GM19239 (cell line): ENCODE results near the gene CWC25.

Source experiments
- DNase-seq: peaks from one replicate; pipeline ENCODE4 v3.0.0; 2011; ENCODE audit warnings: low spot score; ENCODE audit not compliant: insufficient read length
- FAIRE-seq: peaks from 2 replicates; lab custom pipeline; 2011; peaks lifted over from hg19 to GRCh38; lab: Jason Lieb, UNC

CWC25 gene

DNA sequence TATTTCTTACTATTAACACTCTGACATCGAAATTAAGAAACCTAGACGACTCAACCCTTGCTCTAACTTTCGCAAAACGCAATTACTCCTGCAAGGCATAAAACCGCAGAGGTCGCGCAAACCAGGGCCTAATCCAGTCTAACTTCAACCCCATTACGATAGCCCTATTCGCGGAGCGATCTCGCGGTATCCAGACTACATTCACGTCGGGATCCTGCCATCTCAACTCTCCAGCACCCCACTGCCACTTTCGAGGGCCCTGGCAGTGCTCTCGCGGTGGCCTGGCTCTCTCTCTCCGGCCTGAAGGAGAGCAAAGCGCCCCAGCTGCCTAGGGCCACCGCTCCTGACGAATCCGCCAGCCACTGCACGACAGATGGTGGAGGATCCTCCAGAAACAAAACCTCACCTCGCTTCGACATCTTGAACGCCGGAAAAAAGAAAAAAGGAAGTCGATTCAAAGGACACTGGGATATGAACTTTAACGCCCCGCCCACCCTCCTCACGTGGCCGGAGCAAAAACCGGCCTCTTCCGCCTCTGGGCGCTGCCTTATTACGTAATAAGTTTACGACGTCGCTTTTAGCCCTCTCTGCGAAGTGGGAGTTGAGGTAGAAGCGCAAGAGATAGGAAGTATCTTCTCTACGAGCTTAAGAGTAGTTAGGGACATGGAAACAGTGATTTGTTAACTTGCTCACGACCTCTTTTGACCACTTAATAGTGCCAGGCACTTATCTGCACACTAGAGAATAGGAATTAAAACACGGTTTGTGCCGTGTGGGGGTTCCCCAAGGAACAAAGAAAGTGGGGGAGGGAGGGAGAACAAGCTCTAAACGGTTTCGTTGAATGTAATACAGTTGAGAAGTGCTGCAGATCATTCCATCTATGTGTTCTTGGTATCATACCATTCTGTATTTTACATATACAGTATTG, 28.4 kb upstream of the CWC25 start, which contains the start of gene RPL23:
TSS of gene RPL23 (minus strand) at position 430 of the 928 bp plus-strand sequence. CDS start at position 419, 11 bp downstream.
- FAIRE-seq (peak; percentile 96), DNase-seq (peak; percentile 78)

GRCh38 chr17:38852771-38853291, 27.7 kb upstream of the CWC25 start:
- FAIRE-seq (peak; percentile 55), DNase-seq (no peak)

- FAIRE-seq (no peak), DNase-seq (no peak)
Measured at GRCh38 chr17:38851434-38851833, 26.3 kb upstream of the CWC25 start.

DNA sequence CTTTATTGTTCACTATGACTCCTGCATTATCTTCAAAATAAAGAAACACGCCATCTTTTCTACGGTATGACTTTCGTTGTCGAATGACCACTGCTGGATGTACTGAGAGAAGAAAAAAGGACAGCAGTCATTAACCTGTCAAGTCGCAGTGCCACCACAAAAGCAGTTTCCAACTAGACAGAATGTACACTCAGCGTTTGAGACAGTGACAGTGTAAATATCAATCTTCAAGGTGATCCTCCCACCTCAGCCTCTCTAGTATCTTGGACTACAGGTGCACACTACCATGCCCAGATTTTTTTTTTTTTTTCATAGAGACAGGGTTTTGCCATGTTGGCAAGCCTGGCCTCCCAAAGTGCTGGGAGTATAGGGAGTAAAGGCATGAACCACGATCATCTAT, 25.3 kb upstream of the CWC25 start:
- no peak for DNase-seq
- no peak for FAIRE-seq

GRCh38 chr17:38848939-38849605, 24.0 kb upstream of the CWC25 start:
- DNase-seq, result no peak
- no peak for FAIRE-seq

DNA sequence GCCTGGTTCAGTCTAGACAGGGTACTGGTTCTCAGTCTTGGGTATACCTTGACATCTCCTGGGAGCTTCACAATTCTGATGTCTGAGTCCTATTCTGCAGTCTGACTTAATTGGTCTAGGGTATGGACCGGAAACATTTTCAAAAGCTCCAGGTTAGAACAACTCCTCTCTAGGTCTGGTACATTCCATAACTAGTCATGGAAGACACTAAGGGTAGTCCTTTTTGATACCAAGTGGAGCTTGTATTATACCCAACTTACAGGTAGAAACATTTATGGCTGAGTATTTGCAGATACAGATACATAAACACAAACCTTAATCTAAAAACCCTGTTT, 23.4 kb upstream of the CWC25 start:
- FAIRE-seq (no peak), DNase-seq (no peak)

GRCh38 chr17:38844261-38844757, 19.2 kb upstream of the CWC25 start:
- DNase-seq (no peak), FAIRE-seq (no peak)

DNA sequence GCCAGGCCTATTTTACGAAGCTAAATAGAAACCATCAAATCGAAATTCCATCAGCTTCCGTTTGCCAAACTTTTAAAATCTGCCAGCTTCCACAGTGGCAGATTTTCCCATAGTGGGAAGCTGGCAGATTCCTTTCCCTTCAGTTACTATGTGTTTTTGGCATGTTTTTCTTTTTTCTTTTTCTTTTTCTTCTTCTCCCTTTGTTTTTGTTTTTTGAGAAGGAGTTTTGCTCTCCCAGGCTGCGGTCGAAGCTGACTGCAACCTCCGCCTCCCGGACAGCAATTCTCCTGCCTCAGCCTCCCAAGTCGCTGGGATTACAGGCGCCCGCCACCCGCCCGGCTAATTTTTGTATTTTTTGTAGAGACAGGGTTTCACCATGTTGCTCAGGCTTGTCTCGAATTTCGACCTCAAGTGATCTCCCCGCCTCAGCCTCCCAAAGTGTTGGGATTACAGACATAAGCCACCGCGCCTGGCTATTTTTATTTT, 684 bp upstream of the CWC25 start:
- FAIRE-seq (no peak), DNase-seq (no peak)

GRCh38 chr17:38815576-38816193, 9.4 kb downstream of the CWC25 start:
- FAIRE-seq, result no peak

GRCh38 chr17:38809828-38810227, 15.3 kb downstream of the CWC25 start:
- DNase-seq, result no peak
- no peak for FAIRE-seq

More at GRCh38 chr17:38815576-38816193, 9.4 kb downstream of the CWC25 start:
- no peak for DNase-seq

- no peak for DNase-seq
- FAIRE-seq, result no peak
Measured at GRCh38 chr17:38800237-38800760, 24.8 kb downstream of the CWC25 start.

DNA sequence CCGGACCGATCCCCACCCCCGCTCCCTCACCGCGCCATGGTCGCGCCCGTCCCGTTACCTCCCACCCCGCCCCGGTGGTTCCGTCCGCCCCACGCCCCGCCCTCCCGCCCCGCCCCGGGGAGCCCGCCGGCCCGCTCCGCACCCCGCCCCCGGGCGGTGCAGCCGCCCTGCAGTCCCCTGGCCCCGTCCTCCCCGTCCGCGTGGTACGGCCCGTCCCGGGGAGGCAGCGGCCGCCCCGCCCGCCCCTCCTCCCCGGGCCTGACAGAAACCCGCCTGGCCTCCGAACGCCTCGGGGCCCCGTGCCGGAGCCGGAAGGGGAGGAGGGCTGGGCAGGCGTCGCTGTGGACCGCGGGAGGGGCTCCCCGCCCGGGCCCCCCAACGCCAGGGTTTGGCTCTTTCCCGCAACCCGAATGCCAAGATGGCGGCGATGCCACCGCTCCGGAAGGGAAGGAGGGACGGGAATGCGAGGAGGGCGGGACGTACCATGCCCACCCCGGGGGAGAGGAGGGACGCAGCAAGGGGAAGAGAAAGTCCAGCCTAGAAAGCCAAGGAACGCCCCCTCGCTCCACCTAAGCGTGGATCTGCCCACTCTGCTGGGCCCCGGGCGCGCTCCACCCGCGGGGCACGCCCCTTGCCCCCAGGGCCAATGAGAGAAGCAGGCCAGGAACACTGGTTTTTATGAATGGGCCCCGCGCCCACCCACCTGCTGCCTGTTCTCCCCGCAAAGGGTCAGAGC, 25.5 kb downstream of the CWC25 start, which contains the start of gene PIP4K2B:
TSS of gene PIP4K2B (minus strand) at position 56 of the 736 bp plus-strand sequence. CDS start 132 bp downstream, outside the sequence.
- DNase-seq (peak; percentile 96), FAIRE-seq (no peak)

DNA sequence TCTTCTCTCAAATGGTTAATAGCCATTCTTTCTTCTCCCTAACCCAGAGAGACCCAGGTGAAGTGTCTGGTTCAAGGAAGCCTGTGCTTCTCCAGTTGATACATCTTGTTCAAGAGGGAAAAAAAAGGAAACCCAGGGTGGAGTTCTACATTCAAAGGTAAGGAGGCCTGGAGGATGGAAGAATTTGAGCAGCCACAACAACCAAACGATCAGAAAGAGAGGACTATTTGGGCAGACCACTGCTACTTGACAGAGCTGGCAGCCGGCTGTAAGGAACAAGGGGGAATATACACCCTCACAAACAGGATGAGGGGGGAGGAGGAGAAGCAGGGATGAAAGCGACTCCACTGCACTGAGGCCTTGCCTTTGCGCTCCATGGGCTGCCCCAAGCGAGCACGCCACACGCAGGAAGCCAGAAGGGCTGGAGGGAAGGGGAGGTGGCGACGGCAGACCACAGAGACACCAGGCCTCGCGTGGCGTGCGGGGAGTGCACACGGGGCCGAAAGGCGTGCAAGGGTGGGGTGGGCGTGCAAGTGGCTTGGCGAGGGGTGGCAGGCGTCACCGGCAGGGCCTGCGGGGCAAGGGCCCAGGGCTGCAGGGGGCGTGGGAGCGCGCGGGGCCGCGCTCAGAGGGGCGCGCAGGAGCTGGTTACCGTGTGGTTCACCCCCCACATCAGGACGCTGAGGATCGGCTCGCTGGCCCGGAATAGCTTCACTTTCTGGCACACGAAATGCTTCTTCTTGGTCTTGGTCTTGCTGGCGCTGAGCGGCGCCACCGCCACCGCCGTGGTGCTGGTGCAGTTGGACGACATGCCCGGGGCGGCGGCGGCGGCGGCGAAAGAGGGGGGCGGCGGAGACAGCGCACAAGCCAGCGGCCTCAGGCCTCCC, 26.3 kb downstream of the CWC25 start:
- peak; percentile 46 for DNase-seq

DNA sequence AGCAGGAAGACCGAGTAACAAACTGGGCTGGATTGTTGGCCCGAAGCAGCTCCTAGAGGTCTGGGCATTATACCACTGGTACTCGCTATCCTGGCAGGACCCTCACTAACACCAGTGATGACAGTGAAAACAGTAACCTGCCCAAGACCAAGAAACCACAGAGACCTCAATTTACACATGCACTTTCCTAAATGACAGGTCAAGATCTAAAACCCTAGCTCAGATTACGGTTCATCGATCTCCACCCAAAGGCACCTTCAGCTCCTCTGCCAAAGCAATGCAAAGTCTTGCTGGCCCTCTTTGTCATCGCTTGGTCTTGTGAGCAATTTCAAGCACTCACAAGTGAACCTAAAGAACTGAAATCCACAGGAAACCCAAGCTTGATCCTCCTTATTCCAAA, 27.3 kb downstream of the CWC25 start:
- DNase-seq (no peak), FAIRE-seq (no peak)

More for the DNA sequence above, 26.3 kb downstream of the CWC25 start:
- FAIRE-seq, result no peak

GRCh38 chr17:38797158-38797490, 28.0 kb downstream of the CWC25 start:
- DNase-seq, result no peak
- FAIRE-seq, result no peak

- DNase-seq (no peak), FAIRE-seq (no peak)
Measured at GRCh38 chr17:38796451-38797157, 28.5 kb downstream of the CWC25 start.

DNA sequence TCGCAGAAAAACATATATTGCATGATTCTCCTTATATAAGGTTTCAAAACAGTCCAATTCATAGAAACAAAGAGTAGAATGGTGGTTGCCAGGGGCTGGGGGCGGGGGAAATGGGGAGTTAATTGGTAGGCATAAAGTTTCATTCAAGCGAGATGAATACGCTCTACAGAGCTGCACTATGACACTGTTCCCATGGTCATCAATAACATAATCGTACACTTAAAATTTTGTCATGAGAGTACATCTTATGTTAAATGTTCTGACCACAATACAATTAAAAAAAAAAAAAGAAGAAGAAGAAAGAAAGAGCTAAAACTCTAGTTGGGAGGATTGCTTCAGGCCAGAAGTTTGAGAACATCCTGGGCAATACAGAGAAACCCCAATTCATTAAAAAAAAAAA, 30.9 kb downstream of the CWC25 start:
- FAIRE-seq, result no peak
- no peak for DNase-seq

- FAIRE-seq, result no peak
- no peak for DNase-seq
Measured at GRCh38 chr17:38791162-38791561, 34.0 kb downstream of the CWC25 start.
